AG04450 (cell line): ENCODE data around the gene RTCB. TPM values are rescaled to one million over a fixed set of nuclear protein-coding genes. Genes with fewer than 3 reads are reported as not detected.
A peak's percentile ranks its signal among the peaks of the same experiment; 100 is the strongest.

Experiments used
- CTCF ChIA-PET: fragments of 300-600, 350-600 bp; formaldehyde crosslinking; extraction: SDS; loops from one replicate; lab custom pipeline; 2022; ENCODE audit warnings: antibody characterized with exemption, inconsistent platforms; lab: Charles Lee
- POLR2A ChIA-PET: fragments of 350-600 bp; formaldehyde crosslinking; extraction: SDS; loops from one replicate; lab custom pipeline; 2021; ENCODE audit warnings: antibody characterized with exemption, inconsistent platforms; lab: Yijun Ruan, JAX
- DNase-seq: peaks from one replicate; pipeline ENCODE4 v3.0.0-alpha.2; 2011; ENCODE audit warnings: low read depth, low spot score
- H3K27ac ChIP-seq: one replicate; pipeline ENCODE4 v1.5.1; 2012; ENCODE audit warnings: low read depth, low read length, control low read depth
- H3K27me3 ChIP-seq: one replicate; pipeline ENCODE4 v1.6.0; 2012; ENCODE audit warnings: low read length; ENCODE audit not compliant: control insufficient read depth, insufficient read depth
- H3K4me3 ChIP-seq: 2 replicates; pipeline ENCODE4 v1.5.1; 2011; ENCODE audit warnings: mild to moderate bottlenecking, low read depth, low read length, control low read depth
- H3K9me3 ChIP-seq: 2 replicates; pipeline ENCODE4 v1.5.1; 2012; ENCODE audit warnings: low read length; ENCODE audit not compliant: control insufficient read depth, insufficient read depth
- CTCF ChIP-seq: IDR thresholded peaks from 2 replicates; pipeline ENCODE4 v1.5.1; 2011; ENCODE audit warnings: low read depth, low read length, control low read depth, inconsistent platforms
- polyA plus RNA-seq: library from polyadenylated mRNA; depleted of rRNA; stranded (reverse); fragments of >200 nt; gene quantifications from 2 replicates; pipeline ENCODE4 v1.2.3, GENCODE V29; 2011

The RTCB gene
- polyA plus RNA-seq, 1 experiment = 179 TPM

GRCh38 chr22:32421484-32421883, 9.4 kb upstream of the RTCB start:
- no peak for TF ChIP-seq CTCF
- DNase-seq = no peak
- H3K27ac ChIP-seq = no peak overlapping the region
- no peak overlapping the region for H3K4me3 ChIP-seq
- H3K9me3 ChIP-seq = no peaks in the 10 kb centered on the region
- ChIA-PET CTCF (no interaction called here), POLR2A (no interaction called here)
- peaks cover 12% of the 10 kb centered on the region for H3K27me3 ChIP-seq

- no peak for DNase-seq
- H3K27me3 ChIP-seq = peaks cover 15% of the 10 kb centered on the region
- H3K9me3 ChIP-seq = no peaks in the 10 kb centered on the region
- H3K4me3 ChIP-seq = no peak overlapping the region
- H3K27ac ChIP-seq = no peak overlapping the region
- ChIA-PET POLR2A (no interaction called here), CTCF (interaction anchor here (0.6 kb wide), 1 partner anchor 9 kb away, joined by 3 read pairs; no protein-coding TSS in a partner anchor)
- TF ChIP-seq CTCF = no peak
Observed at GRCh38 chr22:32417906-32418305, 5.9 kb upstream of the RTCB start.

- no peaks in the 10 kb centered on the region for H3K9me3 ChIP-seq
- ChIA-PET POLR2A (no interaction called here), CTCF (no interaction called here)
- no peak overlapping the region for H3K27ac ChIP-seq
- DNase-seq = no peak
- no peak for TF ChIP-seq CTCF
- no peak overlapping the region for H3K4me3 ChIP-seq
- H3K27me3 ChIP-seq = peaks cover 15% of the 10 kb centered on the region
Observed at GRCh38 chr22:32416556-32417085, 4.6 kb upstream of the RTCB start.

GRCh38 chr22:32414191-32414590, 2.1 kb upstream of the RTCB start:
- TF ChIP-seq CTCF = no peak
- H3K27ac ChIP-seq = no peak overlapping the region
- H3K4me3 ChIP-seq = no peak overlapping the region
- ChIA-PET POLR2A (no interaction called here), CTCF (no interaction called here)
- no peak for DNase-seq
- H3K9me3 ChIP-seq = no peaks in the 10 kb centered on the region
- peaks cover 15% of the 10 kb centered on the region for H3K27me3 ChIP-seq

- DNase-seq = peak; percentile 6
- no peak overlapping the region for H3K4me3 ChIP-seq
- H3K27ac ChIP-seq = no peak overlapping the region
- CTCF ChIA-PET = interaction anchor here (0.6 to 3.2 kb wide), 5 partner anchors 9 to 857 kb away, joined by 4 to 33 read pairs (median 12); partner anchors contain the start of gene FBXO7
- peak; percentile 74 for TF ChIP-seq CTCF
- H3K9me3 ChIP-seq = no peaks in the 10 kb centered on the region
- POLR2A ChIA-PET = no interaction called here
- peaks cover 15% of the 10 kb centered on the region for H3K27me3 ChIP-seq
Observed at GRCh38 chr22:32413719-32414118, 1.7 kb upstream of the RTCB start.
